Vagina (tissue), 2 donors: ENCODE measurements around the gene SNX9. TPM values are rescaled to one million over a fixed set of nuclear protein-coding genes. Genes with fewer than 3 reads are reported as not detected.
"Not testable (repeated sequence)": the region's sequence is repeated elsewhere in the genome, so short reads cannot be mapped to it uniquely, and the experiment has no call there.

Source experiments
- DNase-seq, 2 donors: peaks; one replicate each; pipeline ENCODE4 v3.0.0-alpha.2; 2017; ENCODE audit errors: extremely low spot score in 2 of 2
- H3K27ac ChIP-seq: fragments of 200-600 bp; sonication (generic); one replicate; pipeline ENCODE4 v1.5.1; 2019
- H3K27me3 ChIP-seq: fragments of 200-600 bp; sonication (generic); one replicate; pipeline ENCODE4 v1.5.1; 2019
- H3K36me3 ChIP-seq, 2 donors: fragments of 200-600 bp; sonication (generic); one replicate each; pipeline ENCODE4 v1.5.1; 2017 to 2019
- H3K4me1 ChIP-seq: fragments of 200-600 bp; sonication (generic); one replicate; pipeline ENCODE4 v1.5.1; 2019
- H3K4me3 ChIP-seq, 2 donors: fragments of 200-600 bp; sonication (generic); 1 replicate in 1 of 2; 2 replicates in 1 of 2; pipeline ENCODE4 v1.5.1; 2016 to 2019
- H3K9me3 ChIP-seq: fragments of 200-600 bp; sonication (generic); one replicate; pipeline ENCODE4 v1.5.1; 2019
- POLR2A ChIP-seq, 2 donors: fragments of 450-650 bp; IDR thresholded peaks; one replicate each; pipeline ENCODE4 v1.6.1; 2017; ENCODE audit warnings: antibody characterized with exemption in 2 of 2, mild to moderate bottlenecking in 2 of 2, moderate library complexity in 2 of 2
- POLR2AphosphoS5 ChIP-seq, 2 donors: sonication (generic); formaldehyde crosslinking; IDR thresholded peaks; one replicate each; pipeline ENCODE4 v1.9.0; 2017; ENCODE audit warnings: antibody characterized with exemption in 2 of 2, mild to moderate bottlenecking in 2 of 2, low read depth in 1 of 2; ENCODE audit not compliant: insufficient read depth in 1 of 2
- intact Hi-C: fragments of 100-400 bp; cut with DNase I; formaldehyde crosslinking; loops from one replicate; pipeline ENCODE4 v1.15.1; 2023
- total RNA-seq: library from RNA; depleted of rRNA; stranded (reverse); fragments of >200 nt; gene quantifications from one replicate; pipeline ENCODE4 v1.2.3, GENCODE V29; 2016
- TF ChIP-seq, protein P1 (sequence below), 3 experiments: fragments of 450-650 bp in 2 of 3; fragments of 200-600 bp in 1 of 3; sonication (generic) in 1 of 3; IDR thresholded peaks; one replicate each; pipeline ENCODE4 v1.5.1; 2017 to 2019; ENCODE audit warnings: antibody characterized with exemption in 3 of 3, mild to moderate bottlenecking in 2 of 3, moderate library complexity in 2 of 3

The SNX9 gene
- total RNA-seq, 1 donor from 2014 or later = 61.4 TPM

DNA sequence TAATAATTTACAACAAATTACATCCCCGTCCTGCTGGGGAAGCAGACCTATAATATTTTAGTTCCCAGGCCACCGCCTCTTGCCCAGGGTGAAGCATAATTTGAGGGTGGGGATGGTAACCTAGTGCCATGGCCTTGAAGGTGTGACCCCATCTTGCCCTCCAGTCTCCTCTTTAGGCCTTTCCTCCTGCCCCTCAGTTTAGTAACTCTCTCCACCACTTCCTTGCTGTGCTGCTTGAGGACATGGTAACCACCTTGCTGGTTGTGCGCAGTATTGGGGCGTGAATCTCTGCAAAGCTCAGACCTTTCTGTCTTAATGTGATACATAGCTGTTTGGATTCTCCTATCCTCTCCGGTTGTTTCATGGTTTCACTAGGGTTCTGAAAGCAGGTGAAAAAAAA, 16.6 kb downstream of the SNX9 start:
- Histone ChIP-seq H3K27me3 (no peaks in the 10 kb centered on the region), H3K9me3 (no peaks in the 10 kb centered on the region), H3K4me1 (peaks cover 72% of the 10 kb centered on the region), H3K36me3 (no peaks in the 10 kb centered on the region), H3K4me3 (no peak overlapping the region), H3K27ac (no peak overlapping the region)
- DNase-seq = no peak
- TF ChIP-seq, protein P1, sequence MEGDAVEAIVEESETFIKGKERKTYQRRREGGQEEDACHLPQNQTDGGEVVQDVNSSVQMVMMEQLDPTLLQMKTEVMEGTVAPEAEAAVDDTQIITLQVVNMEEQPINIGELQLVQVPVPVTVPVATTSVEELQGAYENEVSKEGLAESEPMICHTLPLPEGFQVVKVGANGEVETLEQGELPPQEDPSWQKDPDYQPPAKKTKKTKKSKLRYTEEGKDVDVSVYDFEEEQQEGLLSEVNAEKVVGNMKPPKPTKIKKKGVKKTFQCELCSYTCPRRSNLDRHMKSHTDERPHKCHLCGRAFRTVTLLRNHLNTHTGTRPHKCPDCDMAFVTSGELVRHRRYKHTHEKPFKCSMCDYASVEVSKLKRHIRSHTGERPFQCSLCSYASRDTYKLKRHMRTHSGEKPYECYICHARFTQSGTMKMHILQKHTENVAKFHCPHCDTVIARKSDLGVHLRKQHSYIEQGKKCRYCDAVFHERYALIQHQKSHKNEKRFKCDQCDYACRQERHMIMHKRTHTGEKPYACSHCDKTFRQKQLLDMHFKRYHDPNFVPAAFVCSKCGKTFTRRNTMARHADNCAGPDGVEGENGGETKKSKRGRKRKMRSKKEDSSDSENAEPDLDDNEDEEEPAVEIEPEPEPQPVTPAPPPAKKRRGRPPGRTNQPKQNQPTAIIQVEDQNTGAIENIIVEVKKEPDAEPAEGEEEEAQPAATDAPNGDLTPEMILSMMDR (IDR thresholded peaks at IDR 0.05) = no peak
- no peak for TF ChIP-seq POLR2AphosphoS5 (IDR thresholded peaks at IDR 0.05; ENCODE audit: insufficient read depth in 1 of 2, low read depth in 1 of 2)
- TF ChIP-seq POLR2A (IDR thresholded peaks at IDR 0.05) = no peak
- intact Hi-C loops = no loop called here

DNA sequence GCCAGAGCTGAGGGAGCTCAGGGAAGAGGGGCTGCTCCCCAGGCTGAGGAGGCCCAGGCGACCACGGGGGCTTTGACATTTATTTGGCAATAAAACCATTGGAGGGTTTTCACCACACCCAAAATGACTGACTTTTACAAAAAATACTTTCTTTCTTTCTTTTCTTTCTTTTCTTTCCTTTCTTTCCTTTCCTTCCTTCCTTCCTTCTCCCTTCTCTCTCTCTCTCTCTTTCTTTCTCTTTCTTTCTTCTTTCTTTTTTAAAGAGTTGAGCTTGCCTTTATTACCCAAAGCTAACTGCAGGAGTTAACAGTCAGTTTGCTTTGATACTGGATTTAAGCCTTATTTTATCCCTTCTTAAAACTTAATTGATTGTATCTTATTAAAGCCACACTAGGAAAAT, 17.2 kb downstream of the SNX9 start:
- no peaks in the 10 kb centered on the region for H3K9me3 ChIP-seq
- no peaks in the 10 kb centered on the region for H3K36me3 ChIP-seq
- no peaks in the 10 kb centered on the region for H3K27me3 ChIP-seq
- DNase-seq = no peak
- TF ChIP-seq POLR2AphosphoS5 (IDR thresholded peaks at IDR 0.05; ENCODE audit: insufficient read depth in 1 of 2, low read depth in 1 of 2) = no peak
- TF ChIP-seq, protein P1 (IDR thresholded peaks at IDR 0.05) = no peak
- TF ChIP-seq POLR2A (IDR thresholded peaks at IDR 0.05) = no peak
- intact Hi-C loops = no loop called here
- no peak overlapping the region for H3K4me3 ChIP-seq
- H3K27ac ChIP-seq = no peak overlapping the region
- H3K4me1 ChIP-seq = peaks cover 74% of the 10 kb centered on the region

DNA sequence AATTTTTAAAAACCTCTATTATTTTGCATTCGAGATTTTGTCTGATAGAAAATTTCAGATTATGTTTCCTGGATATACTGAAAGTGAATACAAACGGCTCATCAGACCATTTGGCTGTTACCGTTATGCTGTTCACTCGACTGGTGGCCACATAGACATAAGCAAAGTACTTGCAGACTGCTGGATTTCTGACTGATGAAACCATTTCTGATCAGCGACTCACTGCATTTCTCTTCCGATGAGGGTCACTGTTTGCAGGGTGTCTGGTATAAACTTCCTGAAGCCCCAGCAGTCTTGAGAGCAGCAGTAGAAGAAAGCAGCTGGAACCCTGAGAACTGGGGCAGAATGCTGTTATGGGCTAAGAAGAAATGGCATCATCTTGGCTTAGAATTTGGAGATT, 17.7 kb downstream of the SNX9 start:
- H3K4me1 ChIP-seq = peaks cover 79% of the 10 kb centered on the region
- H3K27me3 ChIP-seq = no peaks in the 10 kb centered on the region
- intact Hi-C loops = no loop called here
- no peak overlapping the region for H3K4me3 ChIP-seq
- H3K27ac ChIP-seq = no peak overlapping the region
- H3K36me3 ChIP-seq = no peaks in the 10 kb centered on the region
- no peak for DNase-seq
- H3K9me3 ChIP-seq = no peaks in the 10 kb centered on the region
- TF ChIP-seq POLR2AphosphoS5 (IDR thresholded peaks at IDR 0.05; ENCODE audit: insufficient read depth in 1 of 2, low read depth in 1 of 2) = no peak
- TF ChIP-seq POLR2A (IDR thresholded peaks at IDR 0.05) = no peak
- TF ChIP-seq, protein P1 (IDR thresholded peaks at IDR 0.05) = no peak

DNA sequence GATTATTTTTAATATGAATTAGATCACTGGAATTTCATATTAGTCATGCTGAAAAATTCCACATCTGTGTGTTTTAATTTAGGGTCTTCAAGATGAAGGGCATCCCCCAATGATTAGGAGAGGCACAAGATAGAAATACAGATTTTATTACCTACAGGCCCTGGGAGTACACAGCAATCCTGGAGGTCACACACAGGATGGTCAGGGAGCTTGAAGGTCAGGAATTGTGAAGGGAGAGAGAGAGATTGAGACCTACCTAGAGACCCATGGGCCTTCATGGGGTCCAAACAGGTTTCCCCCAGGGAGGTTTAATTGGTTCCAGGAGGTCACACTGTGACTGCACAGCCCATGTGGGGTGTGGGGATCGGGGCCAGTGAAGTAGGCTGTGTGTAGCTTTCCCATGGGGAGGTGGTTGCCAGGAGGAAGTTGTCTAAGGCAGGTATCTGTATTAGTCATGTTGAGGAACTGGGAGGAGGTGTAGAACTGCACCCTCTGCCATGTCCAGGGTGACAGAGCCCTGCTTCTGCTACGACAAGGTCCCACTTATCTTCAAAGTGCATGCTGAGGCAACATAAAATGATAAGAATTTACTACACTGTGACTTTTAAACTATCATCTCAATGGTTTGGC, 18.3 kb downstream of the SNX9 start:
- Histone ChIP-seq H3K27me3 (no peaks in the 10 kb centered on the region), H3K27ac (no peak overlapping the region), H3K4me3 (no peak overlapping the region), H3K9me3 (no peaks in the 10 kb centered on the region), H3K4me1 (peaks cover 84% of the 10 kb centered on the region), H3K36me3 (no peaks in the 10 kb centered on the region)
- DNase-seq = no peak
- no peak for TF ChIP-seq POLR2AphosphoS5 (IDR thresholded peaks at IDR 0.05; ENCODE audit: insufficient read depth in 1 of 2, low read depth in 1 of 2)
- TF ChIP-seq POLR2A (IDR thresholded peaks at IDR 0.05) = no peak
- TF ChIP-seq, protein P1 (IDR thresholded peaks at IDR 0.05) = no peak
- intact Hi-C loops = no loop called here

DNA sequence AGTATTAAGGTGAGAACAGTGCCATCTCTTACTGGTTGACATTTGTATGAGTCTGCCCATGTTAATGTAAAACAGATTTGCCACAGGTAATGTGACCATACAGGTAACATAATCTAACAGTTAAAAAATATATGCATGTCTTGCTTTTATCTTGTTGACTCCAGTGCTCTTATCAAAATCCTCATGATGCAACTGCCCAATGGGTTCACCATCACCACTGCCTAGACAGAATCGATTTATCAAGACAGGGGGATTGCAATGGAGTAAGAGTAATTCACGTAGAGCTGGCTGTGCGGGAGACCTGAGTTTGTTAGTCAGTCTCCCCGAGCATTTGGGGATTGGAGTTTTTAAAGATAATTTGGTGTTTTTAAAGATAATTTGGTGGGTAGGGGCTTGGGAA, 19.2 kb downstream of the SNX9 start:
- peaks cover 93% of the 10 kb centered on the region for H3K4me1 ChIP-seq
- no peaks in the 10 kb centered on the region for H3K36me3 ChIP-seq
- H3K27me3 ChIP-seq = no peaks in the 10 kb centered on the region
- H3K4me3 ChIP-seq = no peak overlapping the region
- no peak for DNase-seq
- H3K9me3 ChIP-seq = no peaks in the 10 kb centered on the region
- TF ChIP-seq, protein P1 (IDR thresholded peaks at IDR 0.05) = no peak
- no peak for TF ChIP-seq POLR2A (IDR thresholded peaks at IDR 0.05)
- no peak for TF ChIP-seq POLR2AphosphoS5 (IDR thresholded peaks at IDR 0.05; ENCODE audit: insufficient read depth in 1 of 2, low read depth in 1 of 2)
- H3K27ac ChIP-seq = no peak overlapping the region
- intact Hi-C loops = no loop called here

DNA sequence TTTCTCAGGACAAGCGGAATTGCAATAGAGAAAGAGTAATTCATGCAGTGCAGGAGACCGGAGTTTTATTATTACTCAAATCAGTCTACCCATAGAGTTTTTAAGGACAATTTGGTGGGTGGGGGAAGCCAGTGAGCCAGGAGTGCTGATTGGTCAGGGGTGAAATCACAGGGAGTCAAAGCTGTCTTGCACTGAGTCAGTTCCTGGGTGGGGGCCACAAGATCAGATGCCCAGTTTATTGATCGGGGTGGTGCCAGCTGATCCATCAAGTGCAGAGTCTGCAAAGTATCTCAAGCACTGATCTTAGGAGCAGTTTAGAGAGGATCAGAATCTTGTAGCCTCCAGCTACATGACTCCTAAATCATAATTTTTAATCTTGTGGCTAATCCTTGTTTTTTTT, 21.1 kb downstream of the SNX9 start:
- intact Hi-C loops, H3K27ac ChIP-seq, H3K36me3 ChIP-seq, H3K27me3 ChIP-seq, H3K9me3 ChIP-seq, DNase-seq, H3K4me3 ChIP-seq: not testable (repeated sequence)
- peaks cover 94% of the 10 kb centered on the region for H3K4me1 ChIP-seq
